GM12875 (cell line): Measurements from ENCODE around the gene PKLR.

Experiments
- H3K4me3 ChIP-seq: one replicate; pipeline ENCODE4 v1.5.1; 2011; ENCODE audit warnings: low read depth, low read length, control low read depth
- CTCF ChIP-seq: IDR thresholded peaks from 2 replicates; pipeline ENCODE4 v1.5.1; 2011; ENCODE audit warnings: low read depth, mild to moderate bottlenecking, control low read depth, inconsistent platforms, low read length, moderate library complexity, borderline replicate concordance; ENCODE audit not compliant: insufficient read depth

PKLR gene

GRCh38 chr1:155304558-155305063 lies 3.4 kb upstream of the PKLR start:
- no peak for TF ChIP-seq CTCF
- H3K4me3 ChIP-seq, result no peak overlapping the region

GRCh38 chr1:155300553-155301329 lies 497 bp downstream of the PKLR start:
- TF ChIP-seq CTCF, result no peak
- H3K4me3 ChIP-seq, result no peak overlapping the region

GRCh38 chr1:155300024-155300423 lies 1.2 kb downstream of the PKLR start:
- no peak for TF ChIP-seq CTCF
- H3K4me3 ChIP-seq, result no peak overlapping the region

GRCh38 chr1:155297384-155297783 lies 3.9 kb downstream of the PKLR start:
- H3K4me3 ChIP-seq, result no peak overlapping the region
- no peak for TF ChIP-seq CTCF

- TF ChIP-seq CTCF, result no peak
Measured at GRCh38 chr1:155296661-155297060, 4.6 kb downstream of the PKLR start.

GRCh38 chr1:155295942-155296267 lies 5.3 kb downstream of the PKLR start:
- H3K4me3 ChIP-seq, result no peak overlapping the region
- no peak for TF ChIP-seq CTCF

More at GRCh38 chr1:155296661-155297060, 4.6 kb downstream of the PKLR start:
- no peak overlapping the region for H3K4me3 ChIP-seq
